Lower leg skin (tissue), 3 donors: ENCODE measurements around the gene HACD2.

Experiments
- POLR2A ChIP-seq, 2 donors: fragments of 450-650 bp; IDR thresholded peaks; one replicate each; pipeline ENCODE4 v1.6.1; 2016 to 2017; ENCODE audit warnings: antibody characterized with exemption in 2 of 2, mild to moderate bottlenecking in 1 of 2, moderate library complexity in 1 of 2
- TF ChIP-seq, protein P1 (sequence below), 3 donors: fragments of 450-650 bp; IDR thresholded peaks; one replicate each; pipeline ENCODE4 v1.5.1; 2016; ENCODE audit warnings: antibody characterized with exemption in 3 of 3, mild to moderate bottlenecking in 3 of 3, moderate library complexity in 2 of 3

DNA sequence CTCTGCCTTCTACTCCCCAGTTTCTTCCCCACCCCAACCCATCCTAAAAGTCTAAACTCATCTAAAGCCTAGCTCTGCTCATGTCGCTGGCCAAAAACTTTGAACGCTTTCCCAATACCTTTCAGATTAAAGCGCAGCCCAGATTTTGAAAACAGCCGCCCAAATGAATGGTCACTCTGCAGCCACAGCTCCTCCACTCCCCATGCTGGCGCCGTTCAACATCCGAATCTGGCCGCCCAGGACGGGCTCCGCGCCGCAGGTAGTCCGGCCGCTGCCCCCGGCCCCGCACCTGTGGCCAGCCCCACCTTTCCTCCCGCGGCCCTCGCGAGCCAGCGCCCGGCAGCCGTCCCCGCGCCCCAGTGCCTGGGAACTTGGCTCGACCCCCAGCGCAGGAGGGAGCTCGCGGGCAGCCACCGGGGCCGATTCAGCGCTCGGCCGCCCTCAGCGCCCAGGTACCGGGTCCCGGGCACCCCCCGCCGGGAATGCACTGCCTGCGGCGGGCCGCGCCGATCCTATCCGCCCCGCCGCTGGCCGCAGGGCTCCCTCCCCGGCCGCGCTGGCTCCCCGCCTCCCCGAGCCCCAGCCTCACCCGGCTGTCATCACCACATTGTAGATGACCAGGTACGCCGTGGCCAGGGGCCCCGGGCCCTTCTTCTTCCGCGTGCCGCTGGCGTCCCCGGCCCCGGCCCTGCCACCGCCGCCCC, 417 bp downstream of the HACD2 start:
- TF ChIP-seq, protein P1, sequence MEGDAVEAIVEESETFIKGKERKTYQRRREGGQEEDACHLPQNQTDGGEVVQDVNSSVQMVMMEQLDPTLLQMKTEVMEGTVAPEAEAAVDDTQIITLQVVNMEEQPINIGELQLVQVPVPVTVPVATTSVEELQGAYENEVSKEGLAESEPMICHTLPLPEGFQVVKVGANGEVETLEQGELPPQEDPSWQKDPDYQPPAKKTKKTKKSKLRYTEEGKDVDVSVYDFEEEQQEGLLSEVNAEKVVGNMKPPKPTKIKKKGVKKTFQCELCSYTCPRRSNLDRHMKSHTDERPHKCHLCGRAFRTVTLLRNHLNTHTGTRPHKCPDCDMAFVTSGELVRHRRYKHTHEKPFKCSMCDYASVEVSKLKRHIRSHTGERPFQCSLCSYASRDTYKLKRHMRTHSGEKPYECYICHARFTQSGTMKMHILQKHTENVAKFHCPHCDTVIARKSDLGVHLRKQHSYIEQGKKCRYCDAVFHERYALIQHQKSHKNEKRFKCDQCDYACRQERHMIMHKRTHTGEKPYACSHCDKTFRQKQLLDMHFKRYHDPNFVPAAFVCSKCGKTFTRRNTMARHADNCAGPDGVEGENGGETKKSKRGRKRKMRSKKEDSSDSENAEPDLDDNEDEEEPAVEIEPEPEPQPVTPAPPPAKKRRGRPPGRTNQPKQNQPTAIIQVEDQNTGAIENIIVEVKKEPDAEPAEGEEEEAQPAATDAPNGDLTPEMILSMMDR (IDR thresholded peaks at IDR 0.05): no peak
- no peak for TF ChIP-seq POLR2A (IDR thresholded peaks at IDR 0.05)
